ENCODE results near the gene SETBP1. TPM values are rescaled to one million over a fixed set of nuclear protein-coding genes. Genes with fewer than 3 reads are reported as not detected.

The SETBP1 gene
- total and polyA plus RNA-seq, 2 of the 4 experiments (the other 2 are of a cell fraction), result 0.19 to 0.36 TPM

DNA sequence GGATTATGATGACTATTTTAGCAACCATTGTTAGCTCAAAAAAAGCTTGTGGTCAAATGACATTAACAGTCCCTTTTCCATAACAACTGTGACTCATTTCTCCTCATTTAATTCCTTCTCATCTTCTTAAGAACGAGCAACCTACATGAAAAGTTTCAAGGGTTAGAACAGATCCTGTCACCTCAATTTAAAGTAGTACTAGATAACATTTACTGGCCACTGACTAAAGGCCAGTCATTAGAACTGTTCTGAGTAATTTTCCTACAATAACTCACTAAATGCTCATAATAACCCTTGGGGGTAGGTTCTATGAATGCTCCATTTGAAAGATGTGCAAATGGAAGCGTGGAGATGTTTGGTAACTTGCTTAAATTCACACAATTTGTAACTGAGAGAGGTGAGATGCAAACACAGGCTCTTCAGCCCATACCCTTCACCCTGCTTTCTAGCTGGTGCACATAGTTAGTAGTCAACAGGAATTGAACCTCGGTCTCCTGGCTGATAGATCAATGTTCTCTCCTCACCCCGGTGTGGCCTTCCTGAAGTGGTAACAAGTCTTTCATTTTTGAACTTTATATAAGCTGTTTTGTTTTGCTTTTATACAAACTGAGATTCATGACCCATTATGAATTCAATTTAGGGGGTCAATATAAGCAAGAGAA is 212.5 kb downstream of the SETBP1 start:
- Histone ChIP-seq H3K56ac (ENCODE audit: extremely low read depth, insufficient read depth, low read length) (no peak overlapping the region), H3K23ac (ENCODE audit: low read depth, low read length) (no peak overlapping the region), H2BK15ac (ENCODE audit: low read depth, low read length) (no peak overlapping the region), H3K36me3 (ENCODE audit: control insufficient read depth, insufficient read depth, low read length) (no peaks in the 10 kb centered on the region), H2AFZ (replicated peaks; ENCODE audit: low read length, poor library complexity) (no peak overlapping the region), H3K4me3 (ENCODE audit: insufficient read depth, low read depth, low read length) (no peak overlapping the region), H3K14ac (replicated peaks; ENCODE audit: low read depth, low read length) (no peak overlapping the region), H4K8ac (ENCODE audit: low read depth in 2 of 2, low read length in 2 of 2) (no peak overlapping the region), H4K91ac (ENCODE audit: insufficient read depth, low read depth, low read length) (no peak overlapping the region), H4K20me1 (ENCODE audit: insufficient read depth, low read length) (no peaks in the 10 kb centered on the region), H3K9me3 (ENCODE audit: control insufficient read depth, insufficient read depth, low read length) (no peaks in the 10 kb centered on the region), H2BK120ac (ENCODE audit: low read depth, low read length) (no peak overlapping the region), H3K79me1 (ENCODE audit: low read depth in 1 of 2, low read length in 2 of 2) (no peaks in the 10 kb centered on the region), H3K4me2 (ENCODE audit: low read depth, low read length) (no peak overlapping the region), H2AK5ac (ENCODE audit: low read depth, low read length) (no peak overlapping the region), H2AK9ac (replicated peaks; ENCODE audit: low read depth, low read length, poor library complexity) (no peak overlapping the region), H3K27ac (ENCODE audit: insufficient read depth, low read length) (no peak overlapping the region), H2BK20ac (ENCODE audit: low read depth, low read length) (no peak overlapping the region), H3K9ac (ENCODE audit: low read depth, low read length) (no peak overlapping the region), H3K4me1 (ENCODE audit: control insufficient read depth, insufficient read depth, low read length) (no peaks in the 10 kb centered on the region), H3K4ac (ENCODE audit: low read depth, low read length) (no peak overlapping the region), H3K27me3 (ENCODE audit: control insufficient read depth, insufficient read depth, low read length) (no peaks in the 10 kb centered on the region), H3K18ac (ENCODE audit: low read depth, low read length) (no peak overlapping the region), H3K9me1 (ENCODE audit: insufficient read depth, low read length) (no peaks in the 10 kb centered on the region), H2BK5ac (ENCODE audit: low read depth, low read length, poor library complexity, severe bottlenecking) (no peak overlapping the region), H4K5ac (ENCODE audit: low read depth, low read length) (no peak overlapping the region)
- intact Hi-C loops (cut with micrococcal nuclease), result loop anchor here (10.0 kb wide), 1 partner anchor 728 kb away; no protein-coding TSS in a partner anchor
- ATAC-seq (ENCODE audit: low read depth) (no peak), DNase-seq (no peak)
- POLR2A ChIA-PET (ENCODE audit: unreplicated experiment), result no interaction called here
- dilution Hi-C loops (cut with HindIII; ENCODE audit: low sequenced_read_pairs, unreplicated experiment), result no loop called here
- TF ChIP-seq RAD21 (IDR thresholded peaks at IDR 0.05; ENCODE audit: low read length) (no peak), MAZ (IDR thresholded peaks at IDR 0.05; ENCODE audit: borderline replicate concordance, low read depth, low read length) (no peak), MXI1 (IDR thresholded peaks at IDR 0.05; ENCODE audit: borderline replicate concordance, low read depth, low read length) (no peak), BHLHE40 (IDR thresholded peaks at IDR 0.05; ENCODE audit: low read depth, low read length) (no peak), NFE2L2 (IDR thresholded peaks at IDR 0.05; ENCODE audit: low read depth, low read length) (no peak), CHD1 (IDR thresholded peaks at IDR 0.05; ENCODE audit: low read depth, low read length) (no peak), SMC3 (IDR thresholded peaks at IDR 0.05; ENCODE audit: low read depth, low read length) (no peak)
- TF ChIP-seq, protein P1, sequence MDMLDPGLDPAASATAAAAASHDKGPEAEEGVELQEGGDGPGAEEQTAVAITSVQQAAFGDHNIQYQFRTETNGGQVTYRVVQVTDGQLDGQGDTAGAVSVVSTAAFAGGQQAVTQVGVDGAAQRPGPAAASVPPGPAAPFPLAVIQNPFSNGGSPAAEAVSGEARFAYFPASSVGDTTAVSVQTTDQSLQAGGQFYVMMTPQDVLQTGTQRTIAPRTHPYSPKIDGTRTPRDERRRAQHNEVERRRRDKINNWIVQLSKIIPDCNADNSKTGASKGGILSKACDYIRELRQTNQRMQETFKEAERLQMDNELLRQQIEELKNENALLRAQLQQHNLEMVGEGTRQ (IDR thresholded peaks at IDR 0.05; ENCODE audit: low read depth, low read length), result no peak
- TF ChIP-seq, protein P2, sequence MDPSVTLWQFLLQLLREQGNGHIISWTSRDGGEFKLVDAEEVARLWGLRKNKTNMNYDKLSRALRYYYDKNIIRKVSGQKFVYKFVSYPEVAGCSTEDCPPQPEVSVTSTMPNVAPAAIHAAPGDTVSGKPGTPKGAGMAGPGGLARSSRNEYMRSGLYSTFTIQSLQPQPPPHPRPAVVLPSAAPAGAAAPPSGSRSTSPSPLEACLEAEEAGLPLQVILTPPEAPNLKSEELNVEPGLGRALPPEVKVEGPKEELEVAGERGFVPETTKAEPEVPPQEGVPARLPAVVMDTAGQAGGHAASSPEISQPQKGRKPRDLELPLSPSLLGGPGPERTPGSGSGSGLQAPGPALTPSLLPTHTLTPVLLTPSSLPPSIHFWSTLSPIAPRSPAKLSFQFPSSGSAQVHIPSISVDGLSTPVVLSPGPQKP (IDR thresholded peaks at IDR 0.05; ENCODE audit: borderline replicate concordance, low read depth, low read length), result no peak
- no CpG with 5 or more reads among the region's 4 CpGs for WGBS, 2 experiments (ENCODE audit: extremely low coverage in 2 of 2, insufficient read length in 1 of 2)
- no TSS peak for BruUV-seq (replicated peaks)
- in situ Hi-C loops (cut with MboI; ENCODE audit: low sequenced_read_pairs), result loop anchor here (25.0 kb wide), 1 partner anchor 756 kb away; no protein-coding TSS in a partner anchor
- CTCF ChIA-PET, result no interaction called here

Measured in IMR-90 (cell line).